OCI-LY3 (cell line): ENCODE data around the gene CELF2.

Experiments
- EZH2phosphoT487 ChIP-seq: fragments of 200-600 bp; shearing (Covaris generic); IDR thresholded peaks from 2 replicates; pipeline ENCODE4 v1.6.1; 2018; ENCODE audit warnings: antibody characterized with exemption, mixed run types, low read depth
- TF ChIP-seq, protein P1 (sequence below): fragments of 200-600, 300-600 bp; sonication (generic); IDR thresholded peaks from 2 replicates; pipeline ENCODE4 v1.5.1; 2014; ENCODE audit warnings: antibody characterized with exemption, low read length, low read depth

DNA sequence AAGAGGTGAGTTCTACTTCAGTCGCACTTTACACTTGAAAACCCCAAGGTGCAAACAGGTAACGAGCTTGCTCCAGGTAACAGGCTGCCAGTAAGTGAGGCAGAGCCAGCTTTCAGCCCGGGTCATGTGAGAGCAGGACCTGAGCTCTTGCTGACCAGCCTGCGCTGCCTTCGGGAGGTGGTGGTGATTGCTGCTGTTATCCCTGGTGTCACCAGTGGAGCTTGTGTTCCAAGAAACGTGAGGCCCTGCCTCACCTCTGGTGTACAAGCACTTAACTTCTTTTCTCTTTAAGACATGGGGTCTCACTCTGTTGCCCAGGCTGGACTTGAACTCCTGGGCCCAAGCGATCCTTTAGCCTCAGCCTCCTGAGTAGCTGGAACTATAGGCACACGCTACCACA is 265.0 kb downstream of the CELF2 start:
- TF ChIP-seq, protein P1, sequence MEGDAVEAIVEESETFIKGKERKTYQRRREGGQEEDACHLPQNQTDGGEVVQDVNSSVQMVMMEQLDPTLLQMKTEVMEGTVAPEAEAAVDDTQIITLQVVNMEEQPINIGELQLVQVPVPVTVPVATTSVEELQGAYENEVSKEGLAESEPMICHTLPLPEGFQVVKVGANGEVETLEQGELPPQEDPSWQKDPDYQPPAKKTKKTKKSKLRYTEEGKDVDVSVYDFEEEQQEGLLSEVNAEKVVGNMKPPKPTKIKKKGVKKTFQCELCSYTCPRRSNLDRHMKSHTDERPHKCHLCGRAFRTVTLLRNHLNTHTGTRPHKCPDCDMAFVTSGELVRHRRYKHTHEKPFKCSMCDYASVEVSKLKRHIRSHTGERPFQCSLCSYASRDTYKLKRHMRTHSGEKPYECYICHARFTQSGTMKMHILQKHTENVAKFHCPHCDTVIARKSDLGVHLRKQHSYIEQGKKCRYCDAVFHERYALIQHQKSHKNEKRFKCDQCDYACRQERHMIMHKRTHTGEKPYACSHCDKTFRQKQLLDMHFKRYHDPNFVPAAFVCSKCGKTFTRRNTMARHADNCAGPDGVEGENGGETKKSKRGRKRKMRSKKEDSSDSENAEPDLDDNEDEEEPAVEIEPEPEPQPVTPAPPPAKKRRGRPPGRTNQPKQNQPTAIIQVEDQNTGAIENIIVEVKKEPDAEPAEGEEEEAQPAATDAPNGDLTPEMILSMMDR: no peak
- no peak for TF ChIP-seq EZH2phosphoT487
